ENCODE measurements around the gene PSME4. TPM values are rescaled to one million over a fixed set of nuclear protein-coding genes. Genes with fewer than 3 reads are reported as not detected.

Gene PSME4, protein sequence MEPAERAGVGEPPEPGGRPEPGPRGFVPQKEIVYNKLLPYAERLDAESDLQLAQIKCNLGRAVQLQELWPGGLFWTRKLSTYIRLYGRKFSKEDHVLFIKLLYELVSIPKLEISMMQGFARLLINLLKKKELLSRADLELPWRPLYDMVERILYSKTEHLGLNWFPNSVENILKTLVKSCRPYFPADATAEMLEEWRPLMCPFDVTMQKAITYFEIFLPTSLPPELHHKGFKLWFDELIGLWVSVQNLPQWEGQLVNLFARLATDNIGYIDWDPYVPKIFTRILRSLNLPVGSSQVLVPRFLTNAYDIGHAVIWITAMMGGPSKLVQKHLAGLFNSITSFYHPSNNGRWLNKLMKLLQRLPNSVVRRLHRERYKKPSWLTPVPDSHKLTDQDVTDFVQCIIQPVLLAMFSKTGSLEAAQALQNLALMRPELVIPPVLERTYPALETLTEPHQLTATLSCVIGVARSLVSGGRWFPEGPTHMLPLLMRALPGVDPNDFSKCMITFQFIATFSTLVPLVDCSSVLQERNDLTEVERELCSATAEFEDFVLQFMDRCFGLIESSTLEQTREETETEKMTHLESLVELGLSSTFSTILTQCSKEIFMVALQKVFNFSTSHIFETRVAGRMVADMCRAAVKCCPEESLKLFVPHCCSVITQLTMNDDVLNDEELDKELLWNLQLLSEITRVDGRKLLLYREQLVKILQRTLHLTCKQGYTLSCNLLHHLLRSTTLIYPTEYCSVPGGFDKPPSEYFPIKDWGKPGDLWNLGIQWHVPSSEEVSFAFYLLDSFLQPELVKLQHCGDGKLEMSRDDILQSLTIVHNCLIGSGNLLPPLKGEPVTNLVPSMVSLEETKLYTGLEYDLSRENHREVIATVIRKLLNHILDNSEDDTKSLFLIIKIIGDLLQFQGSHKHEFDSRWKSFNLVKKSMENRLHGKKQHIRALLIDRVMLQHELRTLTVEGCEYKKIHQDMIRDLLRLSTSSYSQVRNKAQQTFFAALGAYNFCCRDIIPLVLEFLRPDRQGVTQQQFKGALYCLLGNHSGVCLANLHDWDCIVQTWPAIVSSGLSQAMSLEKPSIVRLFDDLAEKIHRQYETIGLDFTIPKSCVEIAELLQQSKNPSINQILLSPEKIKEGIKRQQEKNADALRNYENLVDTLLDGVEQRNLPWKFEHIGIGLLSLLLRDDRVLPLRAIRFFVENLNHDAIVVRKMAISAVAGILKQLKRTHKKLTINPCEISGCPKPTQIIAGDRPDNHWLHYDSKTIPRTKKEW (N-terminal part only)
- 10 to 100 TPM; 64.5 to 80.4 TPM for total RNA-seq
- 79.8 to 87.2 reads per million in 2 donors for total RNA-seq

DNA sequence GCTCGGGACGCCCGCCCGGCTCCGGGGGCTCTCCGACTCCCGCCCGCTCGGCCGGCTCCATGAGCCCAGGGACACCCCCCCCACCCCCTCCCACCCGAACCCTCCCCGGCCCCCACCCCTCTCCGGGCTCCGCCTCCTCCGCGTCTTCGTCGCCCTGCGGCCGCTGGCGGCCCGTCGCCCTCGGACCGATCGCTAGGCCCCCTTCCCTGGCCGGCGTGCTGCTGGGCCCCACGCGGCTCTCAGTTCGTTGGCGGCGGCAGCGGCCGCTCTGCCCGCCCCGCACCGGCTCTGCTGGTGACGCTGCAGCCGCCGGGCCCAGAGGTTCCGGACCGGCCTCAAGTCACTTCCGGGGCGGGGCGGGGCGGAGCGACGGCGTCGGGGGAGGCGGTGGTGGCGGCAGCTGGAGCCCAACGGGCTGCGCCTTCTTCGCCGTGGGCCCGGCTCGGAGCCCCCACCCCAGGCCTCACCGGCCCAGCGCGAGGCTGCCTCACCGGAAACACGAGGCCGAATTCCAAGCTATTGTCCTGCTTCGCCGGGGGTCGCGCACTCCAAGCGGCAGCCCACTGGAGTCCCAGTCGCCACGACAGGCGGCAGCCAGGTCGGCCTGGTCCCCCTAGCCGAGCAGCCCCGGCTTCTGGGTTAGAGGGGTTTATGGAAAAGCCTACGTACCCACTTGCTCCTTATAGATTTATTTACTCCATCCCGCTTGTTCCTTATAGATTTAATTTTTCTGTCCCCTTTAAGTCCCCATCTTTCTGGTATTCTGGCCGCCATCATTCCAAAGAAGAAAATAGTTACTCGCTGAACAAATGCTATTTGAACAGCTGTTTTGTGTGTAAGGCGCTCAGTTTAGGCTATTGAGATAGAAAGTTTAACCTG is at the start of gene PSME4:
Gene PSME4 (minus strand): TSS at position 270 of the 879 bp plus-strand sequence. CDS start 209 bp downstream, at position 61.
- Mint-ChIP-seq H3K27me3 (no peaks in the 10 kb centered on the region), H3K27ac (peak within 1 kb of the TSS; percentile 98), H3K36me3 (ENCODE audit: low read depth) (peaks cover 18% of the 10 kb centered on the region), H3K4me1 (peaks cover 44% of the 10 kb centered on the region), H3K4me3 (peak within 1 kb of the TSS; percentile 98)
- ATAC-seq (peak; percentile 94), DNase-seq (peak; percentile 88 to 94 (median 90))
- no peaks in the 10 kb centered on the region for H3K9me3 ChIP-seq (ENCODE audit: control insufficient read depth, low read length, poor library complexity, severe bottlenecking)

DNA sequence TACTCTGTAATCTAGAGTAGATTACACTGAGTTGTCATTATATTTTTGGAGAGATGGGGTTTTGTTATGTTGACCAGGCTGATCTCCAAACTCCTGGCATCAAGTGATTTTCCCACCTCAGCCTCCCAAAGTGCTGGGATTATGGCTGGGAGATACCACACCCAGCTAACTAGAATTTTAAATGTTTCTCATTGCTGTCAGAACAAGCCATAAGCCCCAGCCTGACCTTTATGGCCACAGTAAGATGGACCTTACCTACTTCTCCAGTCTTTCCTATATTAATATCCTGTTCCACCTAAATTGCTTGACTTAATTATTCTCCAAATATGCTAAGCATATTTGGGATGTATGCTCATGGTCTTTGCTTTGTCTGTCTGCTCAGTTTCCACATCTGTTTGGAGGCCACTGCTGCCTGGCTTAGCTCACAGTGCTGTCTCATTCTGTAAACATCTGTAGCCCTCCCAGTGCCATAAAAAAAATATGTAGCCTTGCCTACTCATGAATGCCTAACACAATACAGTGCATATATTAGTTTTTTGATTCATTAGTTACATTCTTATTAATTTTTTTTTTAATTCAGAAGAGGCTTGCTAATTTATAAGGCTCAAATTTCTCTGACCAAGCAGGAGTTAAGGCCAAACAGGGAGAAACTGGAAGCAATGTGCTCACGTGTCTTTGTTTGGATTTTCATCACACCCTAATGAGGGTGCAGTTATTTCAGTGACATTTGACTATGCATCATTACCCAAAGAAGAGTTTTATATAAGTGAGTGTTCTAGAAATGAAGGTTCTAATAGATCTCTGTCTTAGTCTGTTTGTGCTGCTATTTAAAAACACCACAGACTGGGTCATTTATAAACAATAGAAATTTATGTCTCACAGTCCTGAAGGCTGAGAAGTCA is 45.3 kb upstream of the PSME4 start:
- Mint-ChIP-seq H3K4me3 (no peak overlapping the region), H3K36me3 (ENCODE audit: low read depth) (peaks cover 3% of the 10 kb centered on the region), H3K27ac (peak overlapping the region; percentile 54), H3K4me1 (peaks cover 21% of the 10 kb centered on the region), H3K27me3 (no peaks in the 10 kb centered on the region)
- ATAC-seq (no peak), DNase-seq (no peak)
- no peaks in the 10 kb centered on the region for H3K9me3 ChIP-seq (ENCODE audit: control insufficient read depth, low read length, poor library complexity, severe bottlenecking)

DNA sequence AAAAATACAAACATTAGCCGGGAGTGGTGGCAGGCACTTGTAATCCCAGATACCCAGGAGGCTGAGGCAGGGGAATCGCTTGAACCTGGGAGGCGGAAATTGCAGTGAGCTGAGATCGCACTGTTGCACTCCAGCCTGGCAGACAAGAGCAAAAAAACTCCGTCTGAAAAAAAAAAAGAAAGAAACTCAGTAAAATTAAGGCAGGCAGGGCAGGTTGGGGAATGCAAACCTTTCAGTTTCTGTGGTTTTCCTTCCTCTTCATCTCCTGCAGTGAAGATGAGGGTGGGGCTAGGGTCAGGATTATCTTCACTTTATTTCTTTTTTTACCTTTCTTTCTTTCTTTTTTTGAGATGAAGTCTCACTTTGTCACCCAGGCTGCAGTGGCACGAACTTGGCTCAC is 43.2 kb upstream of the PSME4 start:
- no peak for DNase-seq

DNA sequence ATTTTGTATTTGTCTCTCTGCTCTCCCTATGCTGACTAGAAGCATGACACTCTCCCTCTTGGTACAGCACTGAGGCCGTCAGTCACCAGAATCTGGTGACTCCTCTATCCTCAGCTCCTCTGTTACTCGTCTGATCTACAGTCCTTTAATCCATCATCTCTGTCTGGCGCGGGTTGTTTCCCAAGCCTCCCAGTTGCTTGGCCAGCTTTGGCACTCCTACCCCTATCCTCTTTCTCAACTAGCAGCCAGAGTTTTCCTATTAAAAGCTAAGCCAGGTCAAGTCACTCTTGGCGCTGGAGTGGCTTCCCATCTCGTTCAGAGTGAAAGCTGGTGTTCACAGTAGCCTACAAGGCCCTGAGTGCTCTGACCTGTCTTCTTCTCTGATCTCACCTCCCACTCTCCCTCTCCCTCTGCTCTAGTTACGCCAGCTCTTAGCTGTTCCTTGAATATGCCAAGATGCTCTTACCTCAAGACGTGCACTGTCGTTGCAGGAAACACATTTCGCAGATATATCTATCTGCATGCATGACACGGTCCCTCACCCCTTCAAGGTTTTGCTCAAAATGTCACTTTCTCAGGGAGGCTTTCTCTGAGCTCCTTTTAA is 41.8 kb upstream of the PSME4 start:
- no peak for ATAC-seq
- H3K4me3 Mint-ChIP-seq = no peak overlapping the region
- H3K9me3 ChIP-seq (ENCODE audit: control insufficient read depth, low read length, poor library complexity, severe bottlenecking) = peaks cover 3% of the 10 kb centered on the region
- H3K27ac Mint-ChIP-seq = peak overlapping the region; percentile 8
- DNase-seq = no peak
- H3K4me1 Mint-ChIP-seq = peaks cover 21% of the 10 kb centered on the region
- H3K27me3 Mint-ChIP-seq = no peaks in the 10 kb centered on the region
- H3K36me3 Mint-ChIP-seq (ENCODE audit: low read depth) = no peaks in the 10 kb centered on the region

More for the DNA sequence above, 43.2 kb upstream of the PSME4 start:
- ATAC-seq = no peak
- Mint-ChIP-seq H3K27ac (peak overlapping the region; percentile 90), H3K4me3 (peak overlapping the region; percentile 83), H3K36me3 (ENCODE audit: low read depth) (peaks cover 3% of the 10 kb centered on the region), H3K4me1 (peaks cover 21% of the 10 kb centered on the region), H3K27me3 (no peaks in the 10 kb centered on the region)
- no peaks in the 10 kb centered on the region for H3K9me3 ChIP-seq (ENCODE audit: control insufficient read depth, low read length, poor library complexity, severe bottlenecking)

DNA sequence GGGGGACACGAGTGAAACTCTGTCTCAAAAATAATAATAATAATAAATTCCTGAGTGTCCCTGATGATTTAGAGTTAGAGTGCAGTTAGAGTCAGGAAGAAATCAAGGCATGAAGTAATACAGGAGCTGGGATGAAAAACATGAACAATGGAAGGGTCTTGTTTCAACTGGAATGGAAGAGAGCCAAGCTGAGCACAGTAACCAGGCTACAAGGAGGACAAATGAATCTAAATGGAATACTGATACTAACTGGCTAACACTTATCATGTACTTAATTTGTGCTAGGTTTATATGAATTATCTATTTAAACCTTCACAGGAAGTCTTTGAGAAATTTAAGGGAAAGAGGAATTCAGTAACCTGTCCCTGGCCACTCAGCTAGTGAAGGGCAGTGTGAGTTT is 38.8 kb upstream of the PSME4 start:
- Mint-ChIP-seq H3K27ac (no peak overlapping the region), H3K36me3 (ENCODE audit: low read depth) (no peaks in the 10 kb centered on the region), H3K27me3 (no peaks in the 10 kb centered on the region), H3K4me3 (no peak overlapping the region), H3K4me1 (peaks cover 17% of the 10 kb centered on the region)
- no peak for DNase-seq
- no peak for ATAC-seq
- peaks cover 3% of the 10 kb centered on the region for H3K9me3 ChIP-seq (ENCODE audit: control insufficient read depth, low read length, poor library complexity, severe bottlenecking)

DNA sequence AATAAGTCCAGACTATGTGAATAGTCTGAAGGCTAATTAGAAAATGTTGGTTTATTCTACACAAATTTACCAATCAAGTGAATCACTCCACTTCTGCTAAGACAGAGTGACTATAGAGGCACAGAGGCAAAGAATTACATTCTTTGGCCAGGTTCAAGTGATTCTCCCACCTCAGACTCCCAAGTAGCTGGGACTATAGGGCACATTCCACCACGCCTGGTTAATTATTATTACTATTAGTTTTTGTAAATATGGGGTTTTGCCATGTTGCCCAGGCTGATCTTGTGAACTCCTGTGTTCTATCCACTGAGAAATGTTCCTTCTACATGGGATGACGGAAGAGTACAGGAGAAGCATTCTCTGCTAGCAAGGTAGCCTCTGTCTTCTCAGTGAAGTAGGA is 37.6 kb upstream of the PSME4 start:
- Mint-ChIP-seq H3K4me3 (no peak overlapping the region), H3K27ac (no peak overlapping the region), H3K4me1 (peaks cover 7% of the 10 kb centered on the region), H3K27me3 (no peaks in the 10 kb centered on the region), H3K36me3 (ENCODE audit: low read depth) (no peaks in the 10 kb centered on the region)
- ATAC-seq = no peak
- no peak for DNase-seq
- H3K9me3 ChIP-seq (ENCODE audit: control insufficient read depth, low read length, poor library complexity, severe bottlenecking) = peaks cover 3% of the 10 kb centered on the region

DNA sequence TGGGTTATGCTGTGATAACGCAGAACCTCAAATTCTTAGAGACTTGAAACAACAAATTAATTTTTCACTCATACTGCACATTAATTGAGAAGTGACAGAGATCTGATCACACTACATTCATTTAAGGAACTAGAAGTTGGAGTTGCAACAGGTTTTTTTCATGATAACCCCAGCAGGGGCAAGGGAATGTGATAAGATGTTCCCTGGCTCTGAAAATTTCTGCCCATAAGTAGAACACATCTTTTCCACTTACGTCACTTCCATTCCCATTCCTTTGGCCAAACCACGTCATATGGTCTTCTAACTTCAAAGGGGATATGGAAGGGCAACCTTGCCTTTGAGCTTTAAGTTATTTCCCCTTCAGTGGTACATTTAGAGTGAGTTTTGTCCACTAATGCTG is 29.7 kb upstream of the PSME4 start:
- no peaks in the 10 kb centered on the region for H3K9me3 ChIP-seq (ENCODE audit: control insufficient read depth, low read length, poor library complexity, severe bottlenecking)
- Mint-ChIP-seq H3K4me3 (no peak overlapping the region), H3K4me1 (no peaks in the 10 kb centered on the region), H3K36me3 (ENCODE audit: low read depth) (peaks cover 3% of the 10 kb centered on the region), H3K27me3 (no peaks in the 10 kb centered on the region), H3K27ac (no peak overlapping the region)
- DNase-seq (no peak), ATAC-seq (no peak)

DNA sequence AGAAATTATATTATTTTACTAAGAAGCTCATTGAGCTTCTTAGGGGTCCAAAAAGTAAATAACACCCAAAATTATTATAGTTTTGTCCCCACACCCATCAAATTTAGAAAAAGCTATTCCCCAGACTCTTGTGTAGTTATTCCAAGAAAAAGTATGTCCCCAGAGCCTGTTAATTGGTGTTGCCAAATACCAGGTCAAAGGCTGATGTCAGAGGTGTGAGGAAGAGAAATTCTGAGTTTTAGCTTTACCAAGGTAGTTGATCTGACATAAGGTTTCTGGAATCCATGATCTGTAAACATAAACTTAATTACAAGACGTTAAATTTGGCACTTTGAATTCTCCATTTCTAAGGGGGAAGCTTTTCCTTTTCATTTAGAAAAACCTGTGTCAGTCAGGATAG is 29.3 kb upstream of the PSME4 start:
- no peak for ATAC-seq
- H3K27ac Mint-ChIP-seq = no peak overlapping the region

DNA sequence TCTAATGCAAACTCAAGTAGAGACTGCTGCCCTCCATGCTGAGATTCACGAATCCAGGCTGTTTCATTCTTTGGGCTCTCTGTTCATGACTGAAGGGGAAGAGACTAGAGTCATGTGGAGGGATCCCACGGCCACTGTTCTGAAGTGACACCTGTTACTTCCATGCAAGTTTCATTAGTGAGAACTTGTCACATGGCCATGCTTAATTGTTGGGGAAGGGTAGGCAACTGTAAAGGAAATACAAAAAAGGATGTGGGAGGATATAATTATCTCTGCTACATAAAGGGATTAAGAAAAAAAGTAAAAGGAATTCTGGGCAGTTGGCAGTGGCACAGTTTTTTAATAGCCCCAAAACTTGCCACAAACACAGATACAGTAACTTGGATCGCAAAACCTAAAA is 28.0 kb upstream of the PSME4 start:
- peaks cover 3% of the 10 kb centered on the region for H3K36me3 Mint-ChIP-seq (ENCODE audit: low read depth)
- no peak for DNase-seq
- no peak overlapping the region for H3K27ac Mint-ChIP-seq
- H3K9me3 ChIP-seq (ENCODE audit: control insufficient read depth, low read length, poor library complexity, severe bottlenecking) = no peaks in the 10 kb centered on the region
- H3K27me3 Mint-ChIP-seq = no peaks in the 10 kb centered on the region
- no peak overlapping the region for H3K4me3 Mint-ChIP-seq
- H3K4me1 Mint-ChIP-seq = peaks cover 9% of the 10 kb centered on the region
- no peak for ATAC-seq

More for the DNA sequence above, 29.3 kb upstream of the PSME4 start:
- Mint-ChIP-seq H3K4me1 (peaks cover under 1% of the 10 kb centered on the region), H3K27me3 (no peaks in the 10 kb centered on the region), H3K36me3 (ENCODE audit: low read depth) (peaks cover 3% of the 10 kb centered on the region), H3K4me3 (no peak overlapping the region)
- H3K9me3 ChIP-seq (ENCODE audit: control insufficient read depth, low read length, poor library complexity, severe bottlenecking) = no peaks in the 10 kb centered on the region
- no peak for DNase-seq

DNA sequence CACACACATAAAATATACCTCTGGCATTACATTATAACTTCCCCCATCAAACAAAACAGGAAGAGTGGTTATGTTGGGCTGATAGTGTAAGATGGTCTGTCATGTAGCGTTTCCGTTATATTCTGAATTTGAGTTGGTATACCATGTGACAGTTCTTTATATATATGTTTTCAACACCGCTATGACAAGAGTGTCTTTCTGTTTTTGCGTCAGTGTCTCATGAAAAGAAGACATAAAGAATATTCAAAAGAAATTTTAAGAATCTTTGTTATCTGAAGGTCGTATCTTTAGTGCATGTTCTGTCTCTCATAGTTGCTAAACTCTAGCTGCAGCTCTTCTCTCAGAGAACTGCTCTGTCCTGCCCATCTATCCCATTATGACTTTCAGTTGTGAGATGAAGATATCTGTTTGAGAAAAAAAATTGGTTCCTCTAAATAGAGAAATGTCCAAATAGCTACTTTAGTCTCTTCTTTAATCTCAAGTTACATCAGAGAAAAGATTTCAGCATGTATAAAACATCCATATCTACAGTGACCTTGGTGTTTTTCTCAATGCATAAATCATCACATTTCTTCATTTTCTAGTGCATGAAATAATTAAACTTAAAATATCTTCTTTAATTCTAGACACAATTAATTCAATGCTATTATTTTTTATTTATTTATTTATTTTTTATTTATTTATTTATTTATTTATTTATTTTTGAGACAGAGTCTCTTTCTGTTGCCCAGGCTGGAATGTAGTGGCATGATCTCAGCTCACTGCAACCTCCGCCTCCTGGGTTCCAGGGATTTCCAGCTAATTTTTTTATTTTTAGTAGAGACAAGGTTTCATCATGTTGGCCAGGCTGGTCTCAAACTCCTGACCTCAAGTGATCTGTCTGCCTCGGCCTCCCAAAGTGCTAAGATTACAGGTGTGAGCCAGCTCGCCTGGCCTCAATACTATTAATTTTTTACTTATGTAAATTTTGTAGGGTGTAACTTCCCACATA is 24.3 kb upstream of the PSME4 start:
- Mint-ChIP-seq H3K27ac (peak overlapping the region; percentile 44), H3K27me3 (no peaks in the 10 kb centered on the region), H3K4me3 (peak overlapping the region; percentile 63), H3K4me1 (peaks cover 20% of the 10 kb centered on the region), H3K36me3 (ENCODE audit: low read depth) (no peaks in the 10 kb centered on the region)
- H3K9me3 ChIP-seq (ENCODE audit: control insufficient read depth, low read length, poor library complexity, severe bottlenecking) = no peaks in the 10 kb centered on the region
- ATAC-seq (peak; percentile 97), DNase-seq (no peak)

All from T-helper 17 cell (primary cell).